ENCODE measurements around the gene CCDC178.
A peak's percentile ranks its signal among the peaks of the same experiment; 100 is the strongest.

CCDC178 gene

DNA sequence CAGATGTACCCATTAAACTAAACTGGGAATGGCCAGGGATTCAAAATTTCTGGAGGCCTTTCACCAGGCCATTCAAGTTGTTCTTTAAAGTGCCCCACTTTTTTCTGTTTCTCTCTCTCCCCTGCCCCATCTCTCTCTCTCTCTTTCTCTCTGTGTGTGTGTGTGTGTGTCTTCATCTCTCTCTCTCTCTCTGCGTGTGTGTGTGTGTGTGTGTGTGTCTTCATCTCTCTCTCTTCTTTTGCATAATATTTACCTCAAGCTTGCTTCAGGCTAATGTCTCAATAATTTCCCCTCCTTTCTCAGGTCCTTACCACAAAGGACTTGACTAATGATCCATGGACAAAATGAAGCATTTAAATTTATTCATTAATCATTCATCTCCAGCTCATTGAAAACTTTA lies 503.5 kb downstream of the CCDC178 start:
- TF ChIP-seq CEBPB (IDR thresholded peaks at IDR 0.05) (no peak), RAD21 (IDR thresholded peaks at IDR 0.05; ENCODE audit: low read depth) (no peak), CREB1 (IDR thresholded peaks at IDR 0.05; ENCODE audit: low read depth) (no peak)

DNA sequence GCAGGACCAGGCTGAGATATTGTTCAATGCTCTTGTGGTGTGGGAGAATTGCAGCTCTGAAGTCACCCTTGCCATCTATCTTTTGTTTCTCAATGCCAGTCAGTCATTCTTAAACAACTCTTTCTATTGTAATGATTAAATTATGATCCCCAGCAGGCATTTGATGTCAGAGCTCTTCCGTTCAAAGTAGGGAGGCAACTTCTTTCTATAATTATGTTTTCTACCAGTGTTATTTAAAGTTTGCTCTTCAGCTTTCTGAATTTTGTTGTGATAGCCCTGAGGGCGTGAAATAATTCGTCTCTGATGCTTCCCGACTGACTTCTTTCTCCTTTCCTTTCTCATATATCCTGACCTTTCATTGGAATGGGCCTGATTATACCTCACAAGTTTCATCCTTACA lies 506.3 kb downstream of the CCDC178 start:
- TF ChIP-seq CREB1 (IDR thresholded peaks at IDR 0.05; ENCODE audit: low read depth) (no peak), YY1 (IDR thresholded peaks at IDR 0.05; ENCODE audit: low read depth) (no peak), TEAD4 (IDR thresholded peaks at IDR 0.05) (no peak), TAF1 (IDR thresholded peaks at IDR 0.05; ENCODE audit: low read depth) (no peak), FOXM1 (IDR thresholded peaks at IDR 0.05; ENCODE audit: borderline replicate concordance, low read depth) (no peak), NFIC (IDR thresholded peaks at IDR 0.05) (no peak)

DNA sequence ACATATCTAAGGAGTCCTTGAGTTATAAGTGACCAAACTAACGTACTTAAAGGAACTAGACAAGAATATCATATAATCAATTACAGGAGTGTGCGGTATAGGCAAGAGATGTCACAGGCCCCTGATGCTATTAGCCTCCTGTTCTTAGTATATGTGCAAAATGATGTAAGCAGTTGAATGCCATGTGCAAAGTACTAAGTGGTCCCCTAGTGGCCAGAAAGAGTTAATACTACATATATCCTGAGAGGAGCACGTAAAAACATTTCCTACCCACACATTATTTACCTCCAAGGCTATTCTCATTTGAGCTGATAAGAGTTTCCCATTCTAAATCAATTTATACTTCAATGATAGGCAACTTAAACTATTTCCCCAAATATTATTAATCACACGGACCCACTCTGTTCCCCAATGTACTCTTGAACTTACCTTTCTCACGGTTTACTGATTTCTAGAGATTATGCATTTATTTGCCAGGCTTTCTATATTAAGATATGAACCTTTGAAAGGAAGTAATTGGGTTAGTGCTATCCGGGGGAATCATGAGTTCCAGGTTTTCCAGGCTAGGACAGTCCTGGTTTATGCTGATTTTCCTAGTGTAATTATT lies 509.7 kb downstream of the CCDC178 start:
- TF ChIP-seq RAD21 (IDR thresholded peaks at IDR 0.05; ENCODE audit: low read depth) (peak; percentile 72), NFIC (IDR thresholded peaks at IDR 0.05) (no peak)

DNA sequence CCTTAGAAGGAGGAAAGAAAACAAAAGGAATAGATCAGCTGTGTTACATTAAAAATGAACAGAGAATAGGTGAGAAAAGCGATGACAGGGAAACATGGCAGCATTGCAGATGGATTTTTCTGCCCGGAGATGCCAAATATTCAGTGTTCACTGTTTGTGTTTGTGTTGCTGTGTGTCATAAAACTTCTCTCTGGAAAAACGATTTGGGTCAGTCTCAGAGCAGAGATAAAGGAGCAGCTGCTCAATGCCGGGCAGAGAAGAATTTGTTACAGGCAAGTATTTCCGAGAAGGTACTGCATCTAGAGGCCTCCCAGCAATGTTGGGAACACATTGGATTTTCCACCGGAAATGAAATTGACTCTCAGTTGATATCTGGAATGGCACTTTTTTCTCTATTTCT lies 511.3 kb downstream of the CCDC178 start:
- no peak for TF ChIP-seq TAF1 (IDR thresholded peaks at IDR 0.05; ENCODE audit: low read depth)
- no peak for TF ChIP-seq EP300 (IDR thresholded peaks at IDR 0.05; ENCODE audit: borderline replicate concordance)
- TF ChIP-seq, protein P1, sequence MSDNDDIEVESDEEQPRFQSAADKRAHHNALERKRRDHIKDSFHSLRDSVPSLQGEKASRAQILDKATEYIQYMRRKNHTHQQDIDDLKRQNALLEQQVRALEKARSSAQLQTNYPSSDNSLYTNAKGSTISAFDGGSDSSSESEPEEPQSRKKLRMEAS (IDR thresholded peaks at IDR 0.05): no peak
- TF ChIP-seq, protein P2, sequence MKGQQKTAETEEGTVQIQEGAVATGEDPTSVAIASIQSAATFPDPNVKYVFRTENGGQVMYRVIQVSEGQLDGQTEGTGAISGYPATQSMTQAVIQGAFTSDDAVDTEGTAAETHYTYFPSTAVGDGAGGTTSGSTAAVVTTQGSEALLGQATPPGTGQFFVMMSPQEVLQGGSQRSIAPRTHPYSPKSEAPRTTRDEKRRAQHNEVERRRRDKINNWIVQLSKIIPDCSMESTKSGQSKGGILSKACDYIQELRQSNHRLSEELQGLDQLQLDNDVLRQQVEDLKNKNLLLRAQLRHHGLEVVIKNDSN (IDR thresholded peaks at IDR 0.05): no peak
- TF ChIP-seq ZBTB7A (IDR thresholded peaks at IDR 0.05; ENCODE audit: low read depth): no peak
- no peak for TF ChIP-seq FOXM1 (IDR thresholded peaks at IDR 0.05; ENCODE audit: borderline replicate concordance, low read depth)
- no peak for TF ChIP-seq NFIC (IDR thresholded peaks at IDR 0.05)
- TF ChIP-seq CEBPB (IDR thresholded peaks at IDR 0.05): no peak
- no peak for TF ChIP-seq CREB1 (IDR thresholded peaks at IDR 0.05; ENCODE audit: low read depth)
- no peak for TF ChIP-seq TCF12 (IDR thresholded peaks at IDR 0.05; ENCODE audit: low read depth)
- no peak for TF ChIP-seq RAD21 (IDR thresholded peaks at IDR 0.05; ENCODE audit: low read depth)
- TF ChIP-seq YY1 (IDR thresholded peaks at IDR 0.05; ENCODE audit: low read depth): no peak
- no peak for TF ChIP-seq EGR1 (IDR thresholded peaks at IDR 0.05)
- TF ChIP-seq, protein P3, sequence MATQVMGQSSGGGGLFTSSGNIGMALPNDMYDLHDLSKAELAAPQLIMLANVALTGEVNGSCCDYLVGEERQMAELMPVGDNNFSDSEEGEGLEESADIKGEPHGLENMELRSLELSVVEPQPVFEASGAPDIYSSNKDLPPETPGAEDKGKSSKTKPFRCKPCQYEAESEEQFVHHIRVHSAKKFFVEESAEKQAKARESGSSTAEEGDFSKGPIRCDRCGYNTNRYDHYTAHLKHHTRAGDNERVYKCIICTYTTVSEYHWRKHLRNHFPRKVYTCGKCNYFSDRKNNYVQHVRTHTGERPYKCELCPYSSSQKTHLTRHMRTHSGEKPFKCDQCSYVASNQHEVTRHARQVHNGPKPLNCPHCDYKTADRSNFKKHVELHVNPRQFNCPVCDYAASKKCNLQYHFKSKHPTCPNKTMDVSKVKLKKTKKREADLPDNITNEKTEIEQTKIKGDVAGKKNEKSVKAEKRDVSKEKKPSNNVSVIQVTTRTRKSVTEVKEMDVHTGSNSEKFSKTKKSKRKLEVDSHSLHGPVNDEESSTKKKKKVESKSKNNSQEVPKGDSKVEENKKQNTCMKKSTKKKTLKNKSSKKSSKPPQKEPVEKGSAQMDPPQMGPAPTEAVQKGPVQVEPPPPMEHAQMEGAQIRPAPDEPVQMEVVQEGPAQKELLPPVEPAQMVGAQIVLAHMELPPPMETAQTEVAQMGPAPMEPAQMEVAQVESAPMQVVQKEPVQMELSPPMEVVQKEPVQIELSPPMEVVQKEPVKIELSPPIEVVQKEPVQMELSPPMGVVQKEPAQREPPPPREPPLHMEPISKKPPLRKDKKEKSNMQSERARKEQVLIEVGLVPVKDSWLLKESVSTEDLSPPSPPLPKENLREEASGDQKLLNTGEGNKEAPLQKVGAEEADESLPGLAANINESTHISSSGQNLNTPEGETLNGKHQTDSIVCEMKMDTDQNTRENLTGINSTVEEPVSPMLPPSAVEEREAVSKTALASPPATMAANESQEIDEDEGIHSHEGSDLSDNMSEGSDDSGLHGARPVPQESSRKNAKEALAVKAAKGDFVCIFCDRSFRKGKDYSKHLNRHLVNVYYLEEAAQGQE (IDR thresholded peaks at IDR 0.05; ENCODE audit: low read depth): no peak
- no peak for TF ChIP-seq TEAD4 (IDR thresholded peaks at IDR 0.05)

DNA sequence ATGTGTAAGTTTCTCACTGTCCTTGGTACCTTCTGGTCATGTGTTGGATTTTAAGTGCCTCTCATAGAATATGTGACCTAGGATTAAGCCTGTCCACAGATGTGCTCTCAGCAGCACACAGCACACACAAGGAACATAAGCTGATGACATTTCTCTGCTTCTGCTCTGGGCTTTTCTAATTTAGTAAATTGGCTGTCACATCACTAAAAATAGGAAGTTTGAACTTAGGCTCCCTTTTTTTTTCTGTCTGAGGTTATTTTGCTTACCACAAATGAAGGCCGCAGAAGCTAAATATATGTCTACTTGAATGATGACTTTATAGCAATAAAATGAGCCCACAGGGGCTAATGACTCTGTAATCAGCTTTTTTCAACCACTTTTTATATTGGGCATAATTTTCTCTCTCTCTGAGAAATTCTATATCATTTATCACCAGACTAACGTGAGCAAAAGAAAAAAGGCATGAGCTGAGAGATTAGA lies 517.5 kb downstream of the CCDC178 start:
- TF ChIP-seq NFIC (IDR thresholded peaks at IDR 0.05) (no peak), CREB1 (IDR thresholded peaks at IDR 0.05; ENCODE audit: low read depth) (no peak), YY1 (IDR thresholded peaks at IDR 0.05; ENCODE audit: low read depth) (no peak), CEBPB (IDR thresholded peaks at IDR 0.05) (no peak), ZBTB7A (IDR thresholded peaks at IDR 0.05; ENCODE audit: low read depth) (no peak), EP300 (IDR thresholded peaks at IDR 0.05; ENCODE audit: borderline replicate concordance) (no peak), RAD21 (IDR thresholded peaks at IDR 0.05; ENCODE audit: low read depth) (no peak), TAF1 (IDR thresholded peaks at IDR 0.05; ENCODE audit: low read depth) (no peak), TEAD4 (IDR thresholded peaks at IDR 0.05) (no peak), FOXM1 (IDR thresholded peaks at IDR 0.05; ENCODE audit: borderline replicate concordance, low read depth) (no peak), EGR1 (IDR thresholded peaks at IDR 0.05) (no peak), TCF12 (IDR thresholded peaks at IDR 0.05; ENCODE audit: low read depth) (no peak)
- TF ChIP-seq, protein P2 (IDR thresholded peaks at IDR 0.05): no peak
- TF ChIP-seq, protein P1 (IDR thresholded peaks at IDR 0.05): no peak
- TF ChIP-seq, protein P3 (IDR thresholded peaks at IDR 0.05; ENCODE audit: low read depth): no peak
